Endodermal cell (in vitro differentiated cells): ENCODE measurements around the gene RFC1. TPM values are rescaled to one million over a fixed set of nuclear protein-coding genes. Genes with fewer than 3 reads are reported as not detected.
A peak's percentile ranks its signal among the peaks of the same experiment; 100 is the strongest.

ENCODE experiments used
- DNase-seq: peaks from one replicate; pipeline ENCODE4 v3.0.0-alpha.2; 2017
- H3K27ac ChIP-seq: 2 replicates; pipeline ENCODE4 v1.5.1; 2013; ENCODE audit warnings: mild to moderate bottlenecking, low read depth, low read length, moderate library complexity
- H3K27me3 ChIP-seq: 2 replicates; pipeline ENCODE4 v1.6.1; 2013; ENCODE audit warnings: mild to moderate bottlenecking, low read length, moderate library complexity; ENCODE audit not compliant: insufficient read depth, control insufficient read depth, poor library complexity, severe bottlenecking
- H3K36me3 ChIP-seq: 2 replicates; pipeline ENCODE4 v1.7.0; 2013; ENCODE audit warnings: mild to moderate bottlenecking, low read length, moderate library complexity; ENCODE audit not compliant: control insufficient read depth, insufficient read depth
- H3K4me1 ChIP-seq: one replicate; pipeline ENCODE4 v1.7.0; 2013; ENCODE audit warnings: low read length; ENCODE audit not compliant: control insufficient read depth, insufficient read depth
- H3K4me3 ChIP-seq: 2 replicates; pipeline ENCODE4 v1.5.1; 2013; ENCODE audit warnings: mild to moderate bottlenecking, low read length, moderate library complexity
- H3K9ac ChIP-seq: 2 replicates; pipeline ENCODE4 v1.6.1; 2013; ENCODE audit warnings: mild to moderate bottlenecking, low read length, moderate library complexity; ENCODE audit not compliant: poor library complexity, severe bottlenecking; ENCODE audit errors: extremely low read depth
- H3K9me3 ChIP-seq: 2 replicates; pipeline ENCODE4 v1.6.1; 2013; ENCODE audit warnings: mild to moderate bottlenecking, low read length, moderate library complexity; ENCODE audit not compliant: control insufficient read depth
- H3K27ac Mint-ChIP-seq: 2 replicates; pipeline ENCODE4 v1.8.0; 2020; ENCODE audit warnings: mixed read lengths
- H3K27me3 Mint-ChIP-seq: 2 replicates; pipeline ENCODE4 v1.8.0; 2021; ENCODE audit warnings: mild to moderate bottlenecking, mixed read lengths; ENCODE audit not compliant: insufficient read depth
- H3K36me3 Mint-ChIP-seq: 2 replicates; pipeline ENCODE4 v1.8.0; 2020; ENCODE audit warnings: low read depth, mixed read lengths
- H3K4me1 Mint-ChIP-seq: 2 replicates; pipeline ENCODE4 v1.8.0; 2020; ENCODE audit warnings: mixed read lengths
- H3K4me3 Mint-ChIP-seq: 2 replicates; pipeline ENCODE4 v1.8.0; 2020; ENCODE audit warnings: mild to moderate bottlenecking, moderate library complexity, mixed read lengths
- H3K9me3 Mint-ChIP-seq: 2 replicates; pipeline ENCODE4 v1.8.0; 2020; ENCODE audit warnings: mild to moderate bottlenecking, mixed read lengths
- CTCF ChIP-seq: fragments of 200-600 bp; sonication (generic); conservative IDR thresholded peaks from 2 replicates; pipeline ENCODE4 v1.5.0; 2021; ENCODE audit warnings: antibody characterized with exemption, mild to moderate bottlenecking
- WGBS, 2 experiments: methylation state at CpG; one replicate each; pipeline versions ENCODE4 v1.1.5 to v1.1.7; 2013; ENCODE audit warnings: missing lambda C conversion rate in 2 of 2, mixed read lengths in 1 of 2; ENCODE audit not compliant: insufficient coverage in 1 of 2, insufficient read length in 1 of 2; 5-methylcytosine and 5-hydroxymethylcytosine counted together
- total RNA-seq, 2 donors: library from RNA; stranded (reverse); fragmentation: NEBNext Ultra II Directional in 1 of 2; extraction: Animal tissue kit (Norgen Biotek cat#: 25700) in 1 of 2; gene quantifications; 2 replicates in 1 of 2; 3 replicates in 1 of 2; pipeline ENCODE4 v1.2.1, GENCODE V29; 2021

RFC1 gene
- total RNA-seq, 2 donors from 2014 or later: 56.4 to 57.0 TPM

GRCh38 chr4:39326468-39326977 lies 39.6 kb downstream of the RFC1 start:
- TF ChIP-seq CTCF: no peak
- H3K9me3 Mint-ChIP-seq: no peaks in the 10 kb centered on the region
- H3K4me3 Mint-ChIP-seq: no peak overlapping the region

DNA sequence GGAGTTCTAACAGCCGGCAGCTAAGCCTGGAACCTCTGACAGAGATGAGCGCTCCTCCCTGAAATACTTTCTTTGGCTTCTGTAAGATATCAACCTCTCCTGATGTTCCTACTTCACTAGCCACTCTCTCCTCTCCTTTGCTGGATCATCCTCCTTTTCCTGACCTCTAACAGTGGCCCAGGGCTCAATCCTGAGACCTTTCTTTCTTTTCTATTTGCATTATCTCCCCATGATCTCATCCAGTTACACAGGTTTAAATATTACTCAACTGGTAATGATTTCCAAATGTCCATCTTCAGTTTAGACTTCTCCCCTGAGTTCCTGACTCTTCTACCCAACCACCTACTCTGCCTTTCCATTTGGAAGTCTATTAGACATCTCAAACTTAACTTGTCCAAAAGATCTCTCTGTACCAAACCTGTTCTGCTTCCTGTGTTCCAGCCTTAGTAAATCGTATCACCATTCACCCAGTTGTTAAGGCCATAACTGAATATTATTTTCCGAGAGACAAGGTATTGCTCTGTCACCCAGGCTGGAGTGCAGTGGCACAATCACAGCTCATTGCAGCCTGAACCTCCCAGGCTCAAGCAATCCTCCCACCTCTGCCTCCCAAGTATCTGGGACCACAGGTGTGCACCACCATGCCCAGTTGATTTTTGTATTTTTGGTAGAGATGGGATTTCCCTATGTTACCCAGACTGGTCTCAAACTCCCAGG lies 41.1 kb downstream of the RFC1 start:
- no peak overlapping the region for H3K9ac ChIP-seq
- H3K9me3 ChIP-seq: no peaks in the 10 kb centered on the region
- Mint-ChIP-seq H3K27ac (no peak overlapping the region), H3K9me3 (no peaks in the 10 kb centered on the region), H3K27me3 (no peaks in the 10 kb centered on the region), H3K4me1 (peaks cover 22% of the 10 kb centered on the region), H3K4me3 (no peak overlapping the region), H3K36me3 (peaks cover 44% of the 10 kb centered on the region)
- 54 to 69% methylated on average over 3 to 4 of the region's 4 CpGs for WGBS, 2 experiments
- H3K27me3 ChIP-seq: no peaks in the 10 kb centered on the region
- H3K4me3 ChIP-seq: no peak overlapping the region
- no peak for DNase-seq
- peaks cover 49% of the 10 kb centered on the region for H3K36me3 ChIP-seq
- no peak overlapping the region for H3K27ac ChIP-seq
- no peak for TF ChIP-seq CTCF
- H3K4me1 ChIP-seq: peaks cover 5% of the 10 kb centered on the region

More at GRCh38 chr4:39326468-39326977, 39.6 kb downstream of the RFC1 start:
- Histone ChIP-seq H3K27ac (no peak overlapping the region), H3K4me1 (peaks cover 5% of the 10 kb centered on the region), H3K36me3 (peaks cover 36% of the 10 kb centered on the region), H3K9ac (no peak overlapping the region), H3K27me3 (no peaks in the 10 kb centered on the region), H3K9me3 (no peaks in the 10 kb centered on the region), H3K4me3 (no peak overlapping the region)
- Mint-ChIP-seq H3K36me3 (peaks cover 38% of the 10 kb centered on the region), H3K27me3 (no peaks in the 10 kb centered on the region), H3K4me1 (peaks cover 22% of the 10 kb centered on the region), H3K27ac (no peak overlapping the region)
- 96 to 100% methylated on average over 2 of the region's 2 CpGs for WGBS, 2 experiments
- no peak for DNase-seq

DNA sequence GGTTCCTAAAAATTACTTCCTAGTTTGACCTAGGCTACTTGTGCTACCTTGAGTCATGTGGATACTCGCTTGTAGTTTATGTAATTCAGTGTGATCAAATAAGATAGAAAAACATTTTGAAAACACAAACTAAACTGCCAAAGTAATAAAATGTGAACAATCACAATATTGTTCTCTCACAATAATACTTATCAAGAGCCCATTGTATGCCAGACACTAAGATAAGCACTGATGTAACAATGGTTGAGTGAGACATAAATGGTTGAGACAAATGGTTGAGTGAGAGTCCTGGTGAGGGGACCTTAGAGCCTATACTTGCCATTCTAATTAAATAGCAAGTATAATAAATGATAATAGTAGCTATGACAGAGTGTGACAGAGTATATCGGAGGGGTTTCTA lies 41.7 kb downstream of the RFC1 start:
- H3K9me3 Mint-ChIP-seq: no peaks in the 10 kb centered on the region
- Histone ChIP-seq H3K36me3 (peaks cover 55% of the 10 kb centered on the region), H3K9ac (no peak overlapping the region), H3K4me3 (peak overlapping the region; percentile 32), H3K9me3 (no peaks in the 10 kb centered on the region), H3K27me3 (no peaks in the 10 kb centered on the region), H3K27ac (no peak overlapping the region), H3K4me1 (peaks cover 5% of the 10 kb centered on the region)
- TF ChIP-seq CTCF: no peak
- 86% methylated on average over 2 of the region's 2 CpGs; no CpG with 5 or more reads in 1 of the 2 experiments for WGBS, 2 experiments
- peaks cover 48% of the 10 kb centered on the region for H3K36me3 Mint-ChIP-seq
- no peak overlapping the region for H3K4me3 Mint-ChIP-seq
- H3K27me3 Mint-ChIP-seq: no peaks in the 10 kb centered on the region
- peaks cover 22% of the 10 kb centered on the region for H3K4me1 Mint-ChIP-seq
- DNase-seq: no peak
- H3K27ac Mint-ChIP-seq: no peak overlapping the region
